Body of pancreas (tissue), 4 donors: ENCODE results near the gene FCRL6.
A peak's percentile ranks its signal among the peaks of the same experiment; 100 is the strongest.

Source experiments
- CTCF ChIP-seq, 7 experiments: fragments of 450-650 bp in 4 of 7; fragments of 200-600 bp in 3 of 7; sonication (generic) in 3 of 7; IDR thresholded peaks; one replicate each; pipeline ENCODE4 v1.5.1; 2016 to 2019; ENCODE audit warnings: antibody characterized with exemption in 7 of 7
- POLR2A ChIP-seq, 3 donors: fragments of 450-650 bp; IDR thresholded peaks; one replicate each; pipeline ENCODE4 v1.6.1; 2016; ENCODE audit warnings: antibody characterized with exemption in 3 of 3, mild to moderate bottlenecking in 2 of 3

GRCh38 chr1:159829273-159829634 lies 27.1 kb downstream of the FCRL6 start:
- peak; percentile 24 to 57 (median 44) for TF ChIP-seq CTCF (IDR thresholded peaks at IDR 0.05)
- TF ChIP-seq POLR2A (IDR thresholded peaks at IDR 0.05), result no peak
